ENCODE measurements around the gene KDM3A.
A peak's percentile ranks its signal among the peaks of the same experiment; 100 is the strongest.

KDM3A gene, protein sequence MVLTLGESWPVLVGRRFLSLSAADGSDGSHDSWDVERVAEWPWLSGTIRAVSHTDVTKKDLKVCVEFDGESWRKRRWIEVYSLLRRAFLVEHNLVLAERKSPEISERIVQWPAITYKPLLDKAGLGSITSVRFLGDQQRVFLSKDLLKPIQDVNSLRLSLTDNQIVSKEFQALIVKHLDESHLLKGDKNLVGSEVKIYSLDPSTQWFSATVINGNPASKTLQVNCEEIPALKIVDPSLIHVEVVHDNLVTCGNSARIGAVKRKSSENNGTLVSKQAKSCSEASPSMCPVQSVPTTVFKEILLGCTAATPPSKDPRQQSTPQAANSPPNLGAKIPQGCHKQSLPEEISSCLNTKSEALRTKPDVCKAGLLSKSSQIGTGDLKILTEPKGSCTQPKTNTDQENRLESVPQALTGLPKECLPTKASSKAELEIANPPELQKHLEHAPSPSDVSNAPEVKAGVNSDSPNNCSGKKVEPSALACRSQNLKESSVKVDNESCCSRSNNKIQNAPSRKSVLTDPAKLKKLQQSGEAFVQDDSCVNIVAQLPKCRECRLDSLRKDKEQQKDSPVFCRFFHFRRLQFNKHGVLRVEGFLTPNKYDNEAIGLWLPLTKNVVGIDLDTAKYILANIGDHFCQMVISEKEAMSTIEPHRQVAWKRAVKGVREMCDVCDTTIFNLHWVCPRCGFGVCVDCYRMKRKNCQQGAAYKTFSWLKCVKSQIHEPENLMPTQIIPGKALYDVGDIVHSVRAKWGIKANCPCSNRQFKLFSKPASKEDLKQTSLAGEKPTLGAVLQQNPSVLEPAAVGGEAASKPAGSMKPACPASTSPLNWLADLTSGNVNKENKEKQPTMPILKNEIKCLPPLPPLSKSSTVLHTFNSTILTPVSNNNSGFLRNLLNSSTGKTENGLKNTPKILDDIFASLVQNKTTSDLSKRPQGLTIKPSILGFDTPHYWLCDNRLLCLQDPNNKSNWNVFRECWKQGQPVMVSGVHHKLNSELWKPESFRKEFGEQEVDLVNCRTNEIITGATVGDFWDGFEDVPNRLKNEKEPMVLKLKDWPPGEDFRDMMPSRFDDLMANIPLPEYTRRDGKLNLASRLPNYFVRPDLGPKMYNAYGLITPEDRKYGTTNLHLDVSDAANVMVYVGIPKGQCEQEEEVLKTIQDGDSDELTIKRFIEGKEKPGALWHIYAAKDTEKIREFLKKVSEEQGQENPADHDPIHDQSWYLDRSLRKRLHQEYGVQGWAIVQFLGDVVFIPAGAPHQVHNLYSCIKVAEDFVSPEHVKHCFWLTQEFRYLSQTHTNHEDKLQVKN (N-terminal part only)

DNA sequence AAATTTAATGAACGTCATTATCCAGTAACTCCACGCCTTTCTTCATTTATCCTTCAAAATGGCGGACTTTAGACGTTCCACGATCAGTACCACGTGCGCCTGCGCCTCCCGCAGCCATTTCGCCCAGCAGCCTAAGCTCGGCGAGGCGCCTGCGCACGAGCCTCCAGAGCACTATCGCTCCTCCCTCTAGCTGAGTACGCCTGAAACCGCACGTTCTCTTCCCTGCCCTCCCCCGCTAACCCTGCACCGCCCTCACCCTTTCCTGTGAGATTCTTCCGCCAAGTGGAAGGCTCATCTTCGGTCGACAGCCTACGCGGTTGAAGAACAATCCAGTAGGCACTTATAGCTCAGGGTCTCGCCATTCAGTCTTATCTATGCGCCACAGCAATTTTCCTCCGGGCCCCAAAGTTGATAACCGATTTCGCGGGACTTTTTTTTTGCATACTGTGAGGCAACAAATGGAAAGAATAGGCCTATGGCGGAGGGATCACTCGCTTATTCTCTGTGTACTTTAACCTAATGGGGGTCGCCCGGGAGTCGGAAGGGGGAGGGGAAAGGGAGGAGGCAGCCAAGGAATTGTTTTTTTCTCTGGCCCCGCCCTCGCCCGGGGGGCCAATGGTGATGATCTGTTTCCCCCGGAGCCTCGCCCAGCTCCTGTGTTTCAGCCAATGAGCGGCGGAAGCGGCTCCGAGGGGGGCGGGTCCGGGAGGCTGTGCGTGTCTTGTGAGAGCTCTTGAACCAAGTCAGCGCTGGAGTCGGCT lies at the start of gene KDM3A:
TSS of gene KDM3A (plus strand) at position 741 of the 761 bp plus-strand sequence. CDS start 677 bp downstream, outside the sequence.
- peak; percentile 88 for DNase-seq

DNA sequence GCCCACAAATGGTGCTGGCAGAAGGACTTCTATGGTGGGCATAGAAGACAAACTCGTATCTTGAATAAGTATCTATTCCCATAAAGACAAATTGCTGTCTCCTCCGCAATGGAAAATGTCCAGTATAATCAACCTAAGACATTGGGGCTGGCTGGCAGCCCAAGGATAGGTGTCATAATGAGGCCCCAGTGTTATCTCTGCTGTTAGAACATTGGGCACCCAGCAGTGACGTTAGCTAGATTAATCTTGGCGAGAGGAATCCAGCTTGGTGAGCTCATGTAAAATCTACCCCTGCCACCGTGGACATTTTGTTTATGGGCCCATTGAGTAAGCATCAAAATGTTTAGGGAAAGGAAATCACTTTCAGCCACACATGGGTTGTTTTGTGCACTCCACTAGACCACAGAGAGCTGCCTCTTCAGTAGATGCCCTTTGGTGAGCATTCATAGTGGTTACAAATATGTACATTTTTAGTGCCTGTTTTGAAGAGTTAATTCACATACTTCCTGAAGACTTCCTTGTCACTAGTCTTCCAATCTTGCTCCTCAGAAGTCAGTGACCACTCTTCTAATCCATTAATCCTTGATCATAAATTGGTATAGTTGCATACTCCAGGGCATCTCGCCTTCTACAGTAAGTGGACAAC lies 48.2 kb upstream of the KDM3A start:
- DNase-seq = no peak

DNA sequence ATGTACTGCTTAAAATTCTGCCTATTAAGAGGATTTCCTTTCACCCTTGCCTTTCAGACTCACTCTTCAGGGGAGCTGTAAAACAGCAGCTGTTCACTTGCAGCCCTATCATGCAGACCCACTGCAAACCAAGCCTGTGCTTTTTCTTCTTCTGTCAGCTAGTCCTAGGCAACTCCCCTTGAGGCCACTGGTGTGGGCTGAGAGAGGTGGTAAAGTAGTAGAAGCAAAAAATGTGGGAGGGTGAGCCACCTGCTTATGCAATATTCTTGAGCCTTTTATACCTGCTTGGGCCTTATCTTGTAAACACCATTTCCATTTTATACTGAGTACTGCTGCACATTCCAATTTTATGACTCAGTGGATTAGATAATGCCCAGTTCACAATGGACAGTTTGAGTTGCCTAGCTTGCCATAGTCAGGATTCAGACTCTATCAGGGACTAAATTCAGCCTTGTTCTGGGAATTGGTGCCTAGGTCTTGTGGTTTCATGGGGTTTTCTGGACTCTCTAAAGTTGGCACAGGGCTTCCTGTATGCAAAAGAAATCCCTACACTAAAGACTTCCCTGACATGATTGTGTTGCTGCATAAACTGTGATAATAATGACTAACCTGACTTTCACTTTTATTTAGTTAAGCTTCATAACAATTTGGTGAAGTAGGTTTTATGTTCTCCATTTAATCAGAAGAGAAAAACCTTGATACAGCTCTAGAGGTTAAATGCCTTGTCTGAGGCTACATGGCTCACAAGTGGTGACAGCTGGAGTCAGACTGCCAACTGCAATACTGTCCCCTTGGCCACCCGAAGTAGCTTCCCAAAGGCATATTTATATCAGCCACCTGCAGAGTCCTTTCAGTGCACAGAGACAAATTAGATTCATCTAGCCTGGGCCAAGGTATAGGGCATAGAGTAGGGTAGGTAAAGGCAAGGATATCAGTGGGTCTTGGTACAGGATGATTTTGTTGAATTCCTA lies 47.4 kb upstream of the KDM3A start:
- no peak for DNase-seq

DNA sequence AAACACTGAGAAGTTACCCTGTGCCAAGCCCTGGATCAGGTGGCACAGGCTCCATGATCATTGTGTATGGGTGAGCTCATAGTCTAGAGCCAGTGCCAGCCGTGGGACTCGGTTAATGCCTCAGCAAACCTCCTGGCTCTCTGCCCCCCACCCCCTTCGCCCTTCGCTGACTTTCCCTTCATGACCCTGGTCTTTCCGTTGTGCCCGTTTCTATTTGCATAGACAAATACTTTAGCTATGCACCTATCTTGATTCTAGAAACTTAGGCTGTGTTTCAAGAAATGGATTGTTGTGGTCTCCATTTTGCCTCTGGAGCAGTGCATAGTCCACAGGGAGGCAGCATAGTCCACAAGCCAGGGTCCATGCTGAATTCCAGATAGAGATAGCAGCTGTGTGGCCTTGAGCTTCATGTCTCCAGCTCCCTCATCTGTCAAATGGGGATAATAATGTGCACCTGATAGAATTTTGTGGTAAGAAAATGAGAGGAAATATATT lies 44.8 kb upstream of the KDM3A start:
- no peak for DNase-seq

DNA sequence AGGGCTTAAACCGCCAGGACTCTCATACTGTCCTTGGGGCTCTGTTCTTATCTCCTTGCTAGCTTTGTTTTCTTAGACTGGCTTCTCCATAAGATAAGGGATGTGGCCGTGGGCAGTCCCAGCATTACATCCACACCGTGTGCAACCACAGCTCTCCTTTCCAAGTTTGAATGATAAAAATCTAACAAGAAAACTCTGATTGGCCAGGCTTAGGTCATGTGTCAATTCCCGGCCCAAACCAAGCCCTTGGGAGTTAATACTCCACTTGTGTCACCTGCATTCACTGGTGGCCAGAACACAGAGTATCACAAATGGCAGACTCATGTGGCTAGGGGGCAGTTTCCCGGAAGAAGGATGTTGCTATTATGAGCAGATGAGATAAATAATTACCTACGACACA lies 43.2 kb upstream of the KDM3A start:
- DNase-seq = no peak

DNA sequence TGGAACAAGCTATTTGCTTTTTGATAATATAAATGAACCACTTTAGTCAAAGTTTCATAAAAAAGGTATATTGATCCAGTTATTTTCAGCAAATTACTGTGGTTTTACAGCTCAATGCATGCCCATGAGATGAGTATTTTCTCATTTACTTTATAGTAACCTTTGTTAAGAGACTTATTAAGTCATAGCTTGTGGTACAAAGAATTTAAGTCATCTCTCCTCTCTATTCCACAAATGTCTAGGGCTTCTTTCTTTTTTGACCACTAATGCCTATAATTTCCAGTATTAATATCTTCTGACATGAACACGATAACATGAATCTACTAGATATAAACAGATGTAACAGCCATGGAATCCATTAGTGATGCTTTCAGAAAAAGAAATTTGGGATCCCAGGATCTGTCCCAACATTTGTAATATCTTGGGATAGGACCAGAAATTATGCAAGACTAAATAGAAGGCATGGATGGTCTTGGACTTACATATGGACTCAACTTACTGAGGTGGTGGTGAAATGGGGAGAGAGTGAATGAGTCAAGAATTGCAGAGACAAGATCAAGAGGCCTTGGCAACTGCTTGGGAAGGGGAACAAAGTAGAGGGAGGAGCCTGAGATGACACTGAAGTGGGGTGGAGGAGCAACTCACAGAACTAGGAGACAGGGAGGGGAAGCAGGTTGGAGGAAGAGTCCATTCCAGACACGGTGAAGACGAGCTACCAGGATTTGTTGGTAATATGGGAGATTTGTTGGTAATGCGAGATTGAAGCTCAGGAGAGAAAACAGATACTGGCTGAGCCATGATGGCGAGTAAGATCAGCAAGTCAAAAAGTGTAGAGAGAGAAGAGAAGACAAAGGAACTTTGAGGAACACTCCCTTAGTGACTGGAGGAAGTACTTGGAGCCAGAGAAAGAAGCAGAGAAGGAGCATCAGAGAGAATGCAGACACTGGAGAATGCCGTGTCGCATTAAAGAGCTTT lies 42.4 kb upstream of the KDM3A start:
- no peak for DNase-seq

DNA sequence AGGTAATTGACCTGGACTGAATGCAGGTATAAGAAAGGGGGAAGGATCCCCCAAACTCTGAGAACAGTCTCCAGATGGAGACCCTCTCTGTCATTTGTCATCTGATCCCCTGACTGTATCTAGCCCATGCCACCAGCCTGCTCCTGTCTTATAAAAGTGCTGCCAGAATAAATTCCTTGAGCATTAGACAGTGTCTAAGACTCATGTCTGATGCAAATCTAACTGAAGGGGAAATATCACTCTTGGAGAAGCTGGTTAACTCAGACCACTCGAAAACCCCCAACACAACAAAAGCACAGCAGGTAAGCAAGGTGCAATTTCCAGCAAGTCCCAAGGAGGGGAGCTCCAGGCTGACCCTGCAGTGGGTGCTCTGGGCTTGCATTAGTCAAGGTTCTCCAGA lies 40.9 kb upstream of the KDM3A start:
- DNase-seq = no peak

DNA sequence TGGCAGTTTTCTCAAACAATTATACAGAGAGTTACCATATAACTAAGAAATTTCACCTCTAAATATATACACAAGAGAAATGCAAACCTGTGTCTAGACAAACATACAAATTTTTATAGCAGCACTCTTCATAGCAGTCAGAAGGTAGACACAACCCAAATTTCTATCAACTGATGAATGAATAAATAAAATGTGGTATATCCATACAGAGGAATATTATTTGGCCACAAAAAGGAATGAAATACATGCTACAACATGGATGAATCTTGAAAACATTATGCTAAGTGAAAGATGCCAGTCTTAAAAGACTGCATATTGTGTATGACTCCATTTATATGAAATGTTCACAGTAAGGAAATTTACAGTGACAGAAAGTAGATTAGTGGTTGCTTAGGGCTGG lies 30.6 kb upstream of the KDM3A start:
- no peak for DNase-seq

DNA sequence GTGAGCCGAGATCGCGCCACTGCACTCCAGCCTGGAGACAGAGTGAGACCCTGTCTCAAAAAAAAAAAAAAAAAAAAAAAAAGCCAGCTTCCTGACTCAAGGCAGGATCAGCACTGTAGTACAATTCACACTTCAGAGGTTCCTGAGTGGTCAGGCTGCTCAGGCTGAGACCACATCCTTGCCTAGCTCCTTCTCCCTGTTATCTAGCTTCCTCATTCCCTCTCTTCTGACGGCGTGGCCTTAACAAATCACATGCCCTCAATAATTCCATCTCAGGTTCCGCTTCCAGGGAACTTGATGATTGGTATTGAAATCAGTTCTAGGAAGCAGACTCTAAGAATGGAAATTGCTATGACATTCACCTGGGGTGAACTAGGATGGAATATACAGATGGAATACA lies 29.8 kb upstream of the KDM3A start:
- DNase-seq = no peak

DNA sequence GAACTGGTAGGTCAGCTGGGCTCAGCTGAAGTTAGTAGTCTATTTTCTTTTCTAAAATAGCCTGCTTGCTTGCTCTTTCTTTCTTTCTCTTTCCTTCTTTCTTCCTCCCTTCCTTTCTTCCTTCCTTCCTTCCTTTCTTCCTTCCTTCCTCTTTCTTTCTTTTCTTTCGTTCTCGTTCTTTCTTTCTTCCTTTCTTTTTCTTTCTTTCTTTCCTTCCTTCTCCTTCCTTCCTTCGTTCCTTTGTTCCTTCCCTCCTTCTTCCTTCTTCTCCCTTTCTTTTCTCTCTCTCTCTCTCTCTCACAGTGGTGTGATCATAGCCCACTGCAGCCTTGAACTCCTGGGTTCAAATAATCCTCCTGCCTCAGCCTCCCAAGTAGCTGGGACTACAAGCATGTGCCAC lies 29.2 kb upstream of the KDM3A start:
- DNase-seq = no peak

DNA sequence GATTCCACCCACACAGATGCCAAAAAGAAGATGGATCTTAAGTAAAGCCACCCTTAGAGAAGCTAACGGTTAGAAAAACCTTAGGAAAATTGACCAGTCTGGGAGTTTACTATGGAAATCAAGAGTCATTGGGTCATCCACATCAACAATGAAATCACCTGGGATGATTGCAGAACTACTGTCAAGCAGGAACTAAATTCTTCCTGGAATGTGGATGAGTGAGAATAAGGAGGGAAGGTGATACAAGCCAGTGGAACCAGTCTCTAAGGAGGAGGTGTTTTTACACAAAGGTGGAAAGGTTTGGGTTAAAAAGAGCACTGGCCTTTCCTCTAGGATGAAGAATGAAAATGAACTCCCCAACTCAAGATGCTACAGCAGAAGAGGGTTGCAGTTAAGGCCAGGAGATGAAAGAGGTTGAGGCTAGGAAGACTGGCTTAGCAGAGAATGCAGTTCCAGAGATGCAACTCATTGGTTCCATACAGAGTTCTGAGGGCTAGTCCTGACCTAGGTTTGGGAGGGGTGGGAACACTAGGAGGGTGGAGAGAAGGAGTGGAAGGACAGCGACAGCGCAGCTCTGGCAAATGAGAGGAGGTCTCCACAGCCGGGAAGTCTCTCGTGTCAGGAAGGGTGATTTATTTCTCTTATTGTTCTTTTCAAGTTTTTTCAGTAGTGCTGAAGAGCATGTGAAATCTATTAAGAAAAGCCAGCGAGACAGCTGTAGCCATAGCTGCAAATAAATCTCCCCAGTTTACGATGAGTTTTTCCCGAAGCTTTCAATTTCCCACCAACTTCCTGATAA lies 27.7 kb upstream of the KDM3A start:
- no peak for DNase-seq

DNA sequence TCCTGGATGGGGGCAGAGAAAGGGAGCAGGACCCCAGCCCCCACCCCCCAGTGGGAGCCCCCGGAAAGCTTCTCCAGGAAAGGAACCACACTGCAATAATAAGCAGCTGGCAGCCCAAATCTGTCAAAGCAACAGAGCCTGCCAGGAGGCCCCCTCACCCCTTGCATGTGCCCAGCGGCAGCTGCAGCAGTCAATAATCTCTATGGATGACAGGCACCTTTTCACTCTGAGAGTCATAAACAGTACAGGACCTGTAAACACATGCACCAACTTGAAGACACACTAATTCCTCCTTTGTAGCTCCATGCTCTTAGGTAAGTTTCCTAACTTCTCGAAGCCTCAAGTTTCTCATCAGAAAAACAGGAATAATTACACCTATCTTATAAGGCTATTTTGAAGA lies 26.2 kb upstream of the KDM3A start:
- DNase-seq = no peak

DNA sequence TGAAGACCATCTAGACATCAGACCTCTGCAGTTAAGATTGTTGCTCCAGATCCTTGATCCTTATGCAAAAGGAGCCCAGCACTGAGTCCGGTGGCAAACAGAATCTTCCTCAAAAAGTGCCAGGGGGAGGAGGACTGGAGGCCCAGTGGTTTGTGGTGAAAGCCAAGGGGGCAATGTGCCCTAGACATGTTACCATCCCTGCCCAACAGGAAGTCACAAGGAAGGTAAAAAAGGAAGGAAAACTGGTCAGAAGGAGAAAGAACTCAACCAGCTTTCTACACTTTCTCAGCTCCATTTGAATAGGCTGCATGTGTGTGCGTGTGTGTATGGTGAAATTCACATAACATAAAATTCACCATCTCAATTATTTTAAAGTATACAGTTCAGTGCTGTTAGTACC lies 25.0 kb upstream of the KDM3A start:
- no peak for DNase-seq

DNA sequence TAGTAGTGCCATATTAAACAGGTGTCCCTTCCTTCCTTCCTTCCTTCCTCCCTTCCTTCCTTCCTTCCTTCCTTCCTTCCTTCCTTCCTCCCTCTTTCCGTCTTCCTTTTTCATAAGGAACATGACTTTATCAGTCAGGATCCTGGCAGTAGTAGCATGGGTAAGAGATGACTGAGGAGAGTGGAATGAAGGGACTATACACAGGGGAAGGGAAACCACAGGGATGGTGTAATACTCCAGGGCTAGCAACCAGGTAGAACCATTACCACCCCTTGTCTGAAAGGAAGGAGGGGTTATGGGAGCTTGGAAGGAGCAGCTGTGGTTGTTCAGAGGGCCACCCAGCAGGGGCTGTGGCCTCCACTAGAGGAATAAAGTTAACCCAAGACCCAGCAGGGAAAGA lies 23.2 kb upstream of the KDM3A start:
- DNase-seq = no peak

DNA sequence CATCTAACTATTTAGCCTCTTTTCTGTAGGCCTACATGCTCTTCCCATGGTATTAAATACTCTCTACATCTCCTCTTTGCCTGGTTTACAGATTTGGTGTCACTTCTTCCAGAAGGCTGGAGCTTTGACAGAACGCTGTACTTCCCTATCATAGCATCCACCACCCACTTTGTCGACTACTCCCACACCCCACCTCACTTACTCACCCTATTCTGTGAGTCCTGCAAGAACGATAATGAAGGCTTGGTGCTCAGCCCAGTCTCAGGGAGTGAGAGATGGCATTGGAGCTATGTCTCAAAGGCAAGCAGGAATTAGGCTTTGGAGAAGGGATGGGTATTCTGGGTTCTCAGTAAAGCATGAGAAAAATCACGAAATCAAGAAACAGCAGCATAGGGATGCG lies 20.3 kb upstream of the KDM3A start:
- DNase-seq = no peak

DNA sequence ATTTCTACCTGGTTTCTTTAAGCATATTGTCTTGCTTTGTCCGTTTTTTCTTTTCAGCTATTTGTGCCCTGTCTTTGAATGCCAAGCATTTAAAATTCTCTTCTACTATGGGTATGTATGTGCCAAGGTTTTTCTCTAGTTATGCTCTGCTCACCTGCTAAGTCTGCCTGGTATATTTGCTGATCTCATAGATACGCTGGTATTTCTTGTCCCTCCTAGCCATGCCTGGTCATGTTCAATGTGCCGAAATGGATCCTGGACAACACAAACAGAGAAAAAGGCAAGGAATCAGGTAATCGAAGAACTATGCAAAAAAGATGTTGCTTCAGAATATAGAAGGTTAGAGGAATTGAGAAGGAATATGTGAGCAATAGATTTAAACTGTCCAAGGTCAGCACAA lies 14.9 kb upstream of the KDM3A start:
- DNase-seq = no peak

DNA sequence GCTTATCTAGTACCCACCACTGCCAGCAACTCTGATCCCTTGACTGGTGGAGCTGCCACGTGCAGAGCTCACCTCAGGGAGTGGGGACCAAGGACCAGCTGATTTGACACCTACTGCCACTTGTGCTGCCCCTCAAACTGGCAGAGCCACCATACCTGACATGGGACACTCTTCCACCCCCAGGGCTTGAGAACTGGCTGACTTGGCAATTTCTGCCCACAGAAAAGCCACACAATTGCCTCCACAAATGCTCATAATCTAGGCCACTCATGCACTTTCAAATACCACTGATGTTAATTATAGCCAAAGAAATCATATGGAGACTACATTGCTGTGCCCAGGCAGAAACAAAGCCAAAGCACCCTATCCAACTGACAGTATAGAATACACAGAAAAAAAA lies 11.8 kb upstream of the KDM3A start:
- no peak for DNase-seq

DNA sequence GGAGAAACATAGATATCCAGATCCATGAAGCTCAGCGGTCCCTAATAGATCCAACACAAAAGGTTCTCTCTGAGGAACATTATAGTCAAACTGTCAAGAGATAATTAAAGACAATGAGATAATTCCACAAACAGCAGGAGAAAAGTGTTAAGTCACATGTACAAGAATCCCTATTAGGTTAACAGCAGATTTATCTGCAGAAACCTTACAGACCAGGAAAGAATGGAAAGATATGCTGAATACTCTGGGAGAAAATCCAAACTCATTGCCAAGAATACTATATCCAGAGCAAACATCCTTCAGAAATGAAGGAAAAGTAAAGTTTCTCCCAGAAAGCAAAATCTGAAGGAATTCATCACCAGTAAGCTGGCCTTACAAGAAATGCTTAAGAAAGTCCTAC lies 10.8 kb upstream of the KDM3A start:
- no peak for DNase-seq

Measured in NCI-H187 treated with DMSO at 0.1 percent for 48 hours (cell line).